IPS-18a (cell line): ENCODE data around the gene HEYL.

ENCODE experiments used
- H3K27ac ChIP-seq: one replicate; pipeline ENCODE4 v1.5.1; 2013; ENCODE audit warnings: low read length
- H3K27me3 ChIP-seq: one replicate; pipeline ENCODE4 v1.6.1; 2013; ENCODE audit warnings: mild to moderate bottlenecking, low read length; ENCODE audit not compliant: control insufficient read depth, insufficient read depth
- H3K36me3 ChIP-seq: one replicate; pipeline ENCODE4 v1.6.1; 2013; ENCODE audit warnings: low read depth, low read length; ENCODE audit not compliant: control insufficient read depth
- H3K4me1 ChIP-seq: one replicate; pipeline ENCODE4 v1.6.1; 2013; ENCODE audit warnings: low read depth, low read length; ENCODE audit not compliant: control insufficient read depth
- H3K4me3 ChIP-seq: one replicate; pipeline ENCODE4 v1.5.1; 2013; ENCODE audit warnings: low read length
- H3K9ac ChIP-seq: one replicate; pipeline ENCODE4 v1.6.1; 2013; ENCODE audit warnings: mild to moderate bottlenecking, low read length, moderate library complexity
- H3K9me3 ChIP-seq: one replicate; pipeline ENCODE4 v1.6.1; 2013; ENCODE audit warnings: low read depth, low read length; ENCODE audit not compliant: control insufficient read depth

HEYL gene

GRCh38 chr1:39635205-39635870, 4.1 kb downstream of the HEYL start:
- Histone ChIP-seq H3K9ac (no peak overlapping the region), H3K27me3 (peaks cover 88% of the 10 kb centered on the region), H3K36me3 (no peaks in the 10 kb centered on the region), H3K9me3 (no peaks in the 10 kb centered on the region), H3K4me3 (no peak overlapping the region), H3K27ac (no peak overlapping the region), H3K4me1 (peaks cover 7% of the 10 kb centered on the region)

- Histone ChIP-seq H3K4me1 (peaks cover 7% of the 10 kb centered on the region), H3K9ac (no peak overlapping the region), H3K4me3 (peak overlapping the region; percentile 40), H3K9me3 (no peaks in the 10 kb centered on the region), H3K27me3 (peaks cover 79% of the 10 kb centered on the region), H3K27ac (no peak overlapping the region), H3K36me3 (no peaks in the 10 kb centered on the region)
Observed at GRCh38 chr1:39633422-39633821, 6.0 kb downstream of the HEYL start.

- Histone ChIP-seq H3K36me3 (no peaks in the 10 kb centered on the region), H3K27ac (no peak overlapping the region), H3K27me3 (peaks cover 73% of the 10 kb centered on the region), H3K4me3 (peak overlapping the region; percentile 40), H3K4me1 (peaks cover 7% of the 10 kb centered on the region), H3K9me3 (no peaks in the 10 kb centered on the region), H3K9ac (no peak overlapping the region)
Observed at GRCh38 chr1:39632682-39633417, 6.6 kb downstream of the HEYL start.

- H3K4me3 ChIP-seq = no peak overlapping the region
Observed at GRCh38 chr1:39632323-39632681, 7.1 kb downstream of the HEYL start.

GRCh38 chr1:39631361-39632322, 7.8 kb downstream of the HEYL start:
- H3K9ac ChIP-seq = no peak overlapping the region
- no peaks in the 10 kb centered on the region for H3K36me3 ChIP-seq
- H3K4me1 ChIP-seq = peaks cover 7% of the 10 kb centered on the region
- peaks cover 61% of the 10 kb centered on the region for H3K27me3 ChIP-seq
- no peaks in the 10 kb centered on the region for H3K9me3 ChIP-seq
- no peak overlapping the region for H3K27ac ChIP-seq
- H3K4me3 ChIP-seq = no peak overlapping the region

More at GRCh38 chr1:39632323-39632681, 7.1 kb downstream of the HEYL start:
- Histone ChIP-seq H3K27ac (no peak overlapping the region), H3K27me3 (peaks cover 68% of the 10 kb centered on the region), H3K4me1 (peaks cover 7% of the 10 kb centered on the region), H3K9me3 (no peaks in the 10 kb centered on the region), H3K36me3 (no peaks in the 10 kb centered on the region), H3K9ac (no peak overlapping the region)

- Histone ChIP-seq H3K4me3 (no peak overlapping the region), H3K36me3 (no peaks in the 10 kb centered on the region), H3K9ac (no peak overlapping the region), H3K4me1 (peaks cover 7% of the 10 kb centered on the region), H3K27me3 (peaks cover 39% of the 10 kb centered on the region), H3K27ac (no peak overlapping the region), H3K9me3 (no peaks in the 10 kb centered on the region)
Observed at GRCh38 chr1:39628807-39629350, 10.6 kb downstream of the HEYL start.

GRCh38 chr1:39626646-39627045, 12.8 kb downstream of the HEYL start:
- no peaks in the 10 kb centered on the region for H3K4me1 ChIP-seq
- H3K9ac ChIP-seq = no peak overlapping the region
- H3K9me3 ChIP-seq = no peaks in the 10 kb centered on the region
- H3K36me3 ChIP-seq = no peaks in the 10 kb centered on the region
- no peak overlapping the region for H3K4me3 ChIP-seq
- no peak overlapping the region for H3K27ac ChIP-seq
- H3K27me3 ChIP-seq = peaks cover 19% of the 10 kb centered on the region

GRCh38 chr1:39625462-39626273, 13.8 kb downstream of the HEYL start:
- no peak overlapping the region for H3K9ac ChIP-seq
- no peak overlapping the region for H3K27ac ChIP-seq
- H3K9me3 ChIP-seq = no peaks in the 10 kb centered on the region
- H3K27me3 ChIP-seq = peaks cover 9% of the 10 kb centered on the region
- H3K4me1 ChIP-seq = no peaks in the 10 kb centered on the region
- no peaks in the 10 kb centered on the region for H3K36me3 ChIP-seq
- H3K4me3 ChIP-seq = no peak overlapping the region

GRCh38 chr1:39625009-39625408, 14.4 kb downstream of the HEYL start:
- Histone ChIP-seq H3K27me3 (peaks cover 4% of the 10 kb centered on the region), H3K36me3 (no peaks in the 10 kb centered on the region), H3K9me3 (no peaks in the 10 kb centered on the region), H3K4me1 (no peaks in the 10 kb centered on the region), H3K9ac (no peak overlapping the region), H3K27ac (no peak overlapping the region), H3K4me3 (no peak overlapping the region)

GRCh38 chr1:39623053-39623452, 16.4 kb downstream of the HEYL start:
- Histone ChIP-seq H3K9ac (no peak overlapping the region), H3K36me3 (no peaks in the 10 kb centered on the region), H3K9me3 (no peaks in the 10 kb centered on the region), H3K4me1 (no peaks in the 10 kb centered on the region), H3K4me3 (no peak overlapping the region), H3K27me3 (no peaks in the 10 kb centered on the region), H3K27ac (no peak overlapping the region)
